GM06990 (cell line): ENCODE data around the gene NAA80.

Experiments used
- DNase-seq: peaks from one replicate; pipeline ENCODE4 v3.0.0-alpha.2; 2011; ENCODE audit not compliant: insufficient read length; ENCODE audit errors: extremely low read depth
- H3K27me3 ChIP-seq: replicated peaks from 2 replicates; pipeline ENCODE4 v1.6.0; 2011; ENCODE audit warnings: low read length; ENCODE audit not compliant: control insufficient read depth, insufficient read depth
- H3K36me3 ChIP-seq: 2 replicates; pipeline ENCODE4 v1.5.1; 2011; ENCODE audit warnings: low read length; ENCODE audit not compliant: control insufficient read depth, insufficient read depth
- H3K4me3 ChIP-seq: replicated peaks from 2 replicates; pipeline ENCODE4 v1.5.1; 2011; ENCODE audit warnings: low read depth, mild to moderate bottlenecking, control low read depth, low read length
- TF ChIP-seq, protein P1 (sequence below): IDR thresholded peaks from 2 replicates; pipeline ENCODE4 v1.5.1; 2011; ENCODE audit warnings: low read length, control low read depth, mild to moderate bottlenecking, inconsistent platforms; ENCODE audit not compliant: insufficient read depth, poor library complexity, severe bottlenecking

The NAA80 gene

DNA sequence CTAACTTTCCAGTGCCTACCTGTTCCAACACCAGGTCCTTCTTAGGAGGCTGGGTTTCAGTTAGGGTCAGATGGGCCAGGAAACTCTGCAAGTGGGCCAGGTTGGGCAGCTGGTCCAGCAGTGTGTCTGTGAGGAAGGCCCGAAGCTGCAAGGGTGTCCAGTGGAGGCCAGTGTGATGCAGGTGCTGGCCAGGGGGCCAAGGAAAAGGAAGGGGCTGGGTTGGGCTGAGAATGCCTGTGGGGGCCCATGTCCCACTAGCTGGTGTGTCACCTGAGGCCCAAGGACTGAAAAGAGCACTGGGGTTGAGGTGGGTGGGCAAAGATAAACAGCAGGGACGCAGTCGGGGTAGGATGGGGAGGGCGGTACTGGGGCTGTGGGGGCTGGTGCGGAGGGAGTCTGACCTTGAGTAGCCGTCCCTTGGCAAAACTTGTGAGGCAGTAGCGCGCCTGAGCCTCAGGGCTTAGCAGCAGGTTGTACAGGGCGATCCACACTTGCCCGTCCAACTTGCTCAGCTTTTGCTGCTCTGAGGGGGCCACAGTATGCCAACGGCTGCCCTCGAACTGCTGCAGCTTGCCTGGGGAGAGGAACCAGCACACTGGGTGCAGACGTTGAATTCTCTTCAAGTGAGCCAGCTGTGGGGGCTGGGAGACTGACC lies 42.9 kb upstream of the NAA80 start:
- TF ChIP-seq, protein P1, sequence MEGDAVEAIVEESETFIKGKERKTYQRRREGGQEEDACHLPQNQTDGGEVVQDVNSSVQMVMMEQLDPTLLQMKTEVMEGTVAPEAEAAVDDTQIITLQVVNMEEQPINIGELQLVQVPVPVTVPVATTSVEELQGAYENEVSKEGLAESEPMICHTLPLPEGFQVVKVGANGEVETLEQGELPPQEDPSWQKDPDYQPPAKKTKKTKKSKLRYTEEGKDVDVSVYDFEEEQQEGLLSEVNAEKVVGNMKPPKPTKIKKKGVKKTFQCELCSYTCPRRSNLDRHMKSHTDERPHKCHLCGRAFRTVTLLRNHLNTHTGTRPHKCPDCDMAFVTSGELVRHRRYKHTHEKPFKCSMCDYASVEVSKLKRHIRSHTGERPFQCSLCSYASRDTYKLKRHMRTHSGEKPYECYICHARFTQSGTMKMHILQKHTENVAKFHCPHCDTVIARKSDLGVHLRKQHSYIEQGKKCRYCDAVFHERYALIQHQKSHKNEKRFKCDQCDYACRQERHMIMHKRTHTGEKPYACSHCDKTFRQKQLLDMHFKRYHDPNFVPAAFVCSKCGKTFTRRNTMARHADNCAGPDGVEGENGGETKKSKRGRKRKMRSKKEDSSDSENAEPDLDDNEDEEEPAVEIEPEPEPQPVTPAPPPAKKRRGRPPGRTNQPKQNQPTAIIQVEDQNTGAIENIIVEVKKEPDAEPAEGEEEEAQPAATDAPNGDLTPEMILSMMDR, result no peak
- H3K27me3 ChIP-seq, result no peaks in the 10 kb centered on the region
- H3K4me3 ChIP-seq, result no peak overlapping the region
- no peaks in the 10 kb centered on the region for H3K36me3 ChIP-seq
- DNase-seq, result no peak

DNA sequence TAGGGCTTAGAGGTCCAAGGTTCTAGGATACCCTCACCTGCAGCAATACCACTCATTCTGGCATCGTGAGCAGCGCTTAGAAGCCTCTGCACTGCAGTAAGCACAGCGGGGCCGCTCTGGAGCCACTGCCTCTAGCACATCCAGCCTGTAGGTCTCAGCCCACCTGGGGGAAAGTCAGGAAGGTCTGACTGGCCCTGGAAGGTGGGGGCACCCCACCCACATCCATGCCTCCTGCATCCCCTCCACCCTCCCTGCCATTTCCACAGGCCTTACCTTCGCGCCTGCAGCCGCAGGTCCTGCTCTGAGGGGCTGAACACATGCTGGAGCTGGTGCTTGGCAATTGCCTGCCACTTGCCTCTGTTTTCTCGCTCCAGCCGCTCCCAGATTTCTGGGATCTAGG lies 42.3 kb upstream of the NAA80 start:
- TF ChIP-seq, protein P1, result no peak
- Histone ChIP-seq H3K27me3 (no peaks in the 10 kb centered on the region), H3K36me3 (no peaks in the 10 kb centered on the region), H3K4me3 (peak overlapping the region; percentile 93)
- no peak for DNase-seq

DNA sequence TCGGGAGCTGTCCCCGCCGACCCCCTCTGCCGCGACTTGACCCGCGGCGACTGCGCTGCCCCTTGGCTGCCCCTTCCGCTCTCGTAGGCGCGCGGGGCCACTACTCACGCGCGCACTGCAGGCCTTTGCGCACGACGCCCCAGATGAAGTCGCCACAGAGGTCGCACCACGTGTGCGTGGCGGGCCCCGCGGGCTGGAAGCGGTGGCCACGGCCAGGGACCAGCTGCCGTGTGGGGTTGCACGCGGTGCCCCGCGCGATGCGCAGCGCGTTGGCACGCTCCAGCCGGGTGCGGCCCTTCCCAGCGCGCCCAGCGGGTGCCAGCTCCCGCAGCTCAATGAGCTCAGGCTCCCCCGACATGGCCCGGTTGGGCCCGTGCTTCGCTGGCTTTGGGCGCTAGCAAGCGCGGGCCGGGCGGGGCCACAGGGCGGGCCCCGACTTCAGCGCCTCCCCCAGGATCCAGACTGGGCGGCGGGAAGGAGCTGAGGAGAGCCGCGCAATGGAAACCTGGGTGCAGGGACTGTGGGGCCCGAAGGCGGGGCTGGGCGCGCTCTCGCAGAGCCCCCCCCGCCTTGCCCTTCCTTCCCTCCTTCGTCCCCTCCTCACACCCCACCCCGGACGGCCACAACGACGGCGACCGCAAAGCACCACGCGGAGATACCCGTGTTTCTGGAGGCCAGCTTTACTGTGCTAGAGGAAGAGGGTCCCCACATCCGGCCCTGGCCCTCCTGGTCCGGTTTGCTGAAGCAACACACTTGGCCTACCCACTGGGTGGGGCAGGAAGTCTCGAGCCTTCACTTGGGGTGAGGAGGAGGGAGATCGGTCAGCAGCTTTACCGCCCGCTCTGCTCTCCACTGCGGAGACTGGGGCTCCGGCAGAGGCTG lies 41.5 kb upstream of the NAA80 start, which contains the start of gene RASSF1:
Gene RASSF1 (minus strand): TSS at position 389 of the 882 bp plus-strand sequence. CDS start 31 bp downstream, at position 358.
- H3K27me3 ChIP-seq, result no peaks in the 10 kb centered on the region

DNA sequence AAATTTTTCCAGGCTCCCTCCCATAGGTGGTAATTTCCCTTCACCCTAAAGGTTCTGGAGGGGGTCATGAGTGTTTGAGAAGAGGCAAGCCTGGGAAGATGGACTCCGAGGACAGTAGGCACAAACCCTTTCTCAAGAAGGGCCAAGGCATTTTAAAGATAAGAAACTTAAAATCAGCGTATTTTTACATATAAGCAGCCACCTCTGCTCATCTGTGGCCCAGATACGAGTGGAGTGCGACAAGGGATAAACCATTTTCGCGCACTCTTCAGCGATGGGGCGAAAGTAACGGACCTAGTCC lies 40.9 kb upstream of the NAA80 start:
- H3K27me3 ChIP-seq, result no peaks in the 10 kb centered on the region
- TF ChIP-seq, protein P1, result no peak
- peak overlapping the region; percentile 93 for H3K4me3 ChIP-seq
- no peaks in the 10 kb centered on the region for H3K36me3 ChIP-seq
- DNase-seq, result no peak

More for the DNA sequence above, 41.5 kb upstream of the NAA80 start, which contains the start of gene RASSF1:
- peak; percentile 86 for DNase-seq
- peak within 1 kb of the TSS; percentile 93 for H3K4me3 ChIP-seq
- H3K36me3 ChIP-seq, result no peaks in the 10 kb centered on the region
- TF ChIP-seq, protein P1, result no peak

DNA sequence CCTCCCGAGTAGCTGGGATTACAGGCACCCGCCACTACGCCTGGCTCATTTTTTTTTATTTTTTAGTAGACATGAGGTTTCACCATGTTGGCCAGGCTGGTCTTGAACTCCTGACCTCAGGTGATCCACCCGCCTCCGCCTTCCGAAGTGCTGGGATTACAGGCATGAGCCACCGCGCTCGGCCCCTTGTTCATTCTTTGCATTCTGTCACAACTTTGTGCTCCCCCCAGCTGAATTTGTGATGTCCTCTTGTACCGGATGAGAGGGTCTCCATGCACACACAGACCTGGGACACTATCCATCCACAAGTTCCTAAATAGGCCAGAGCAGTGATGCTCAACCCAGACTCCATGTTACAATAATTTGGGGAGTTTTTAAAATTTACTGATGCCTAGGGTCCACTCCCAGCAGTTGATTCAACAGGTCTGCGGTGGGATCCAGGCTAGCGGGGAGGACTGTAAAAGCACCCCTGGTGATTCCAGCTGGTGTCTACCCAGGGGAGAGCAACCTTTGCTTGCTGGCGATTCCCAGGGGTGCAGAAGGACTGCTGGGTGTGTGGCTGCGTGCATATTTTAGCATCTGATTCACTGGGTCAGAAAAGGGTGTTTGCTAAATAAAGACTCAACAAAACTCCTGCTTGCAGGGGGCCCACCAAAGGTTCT lies 40.4 kb upstream of the NAA80 start:
- peak overlapping the region; percentile 93 for H3K4me3 ChIP-seq
- DNase-seq, result no peak
- H3K36me3 ChIP-seq, result no peaks in the 10 kb centered on the region
- TF ChIP-seq, protein P1, result no peak
- no peaks in the 10 kb centered on the region for H3K27me3 ChIP-seq
